HG02610 (cell line): ENCODE data around the gene MSH5.
A peak's percentile ranks its signal among the peaks of the same experiment; 100 is the strongest.

Source experiments
- ATAC-seq: cut with Tn5 transposase; IDR thresholded peaks from one replicate; pipeline ENCODE4 v1.9.1; 2021; ENCODE audit warnings: mild to moderate bottlenecking, moderate library complexity; ENCODE audit not compliant: unreplicated experiment

Gene MSH5

DNA sequence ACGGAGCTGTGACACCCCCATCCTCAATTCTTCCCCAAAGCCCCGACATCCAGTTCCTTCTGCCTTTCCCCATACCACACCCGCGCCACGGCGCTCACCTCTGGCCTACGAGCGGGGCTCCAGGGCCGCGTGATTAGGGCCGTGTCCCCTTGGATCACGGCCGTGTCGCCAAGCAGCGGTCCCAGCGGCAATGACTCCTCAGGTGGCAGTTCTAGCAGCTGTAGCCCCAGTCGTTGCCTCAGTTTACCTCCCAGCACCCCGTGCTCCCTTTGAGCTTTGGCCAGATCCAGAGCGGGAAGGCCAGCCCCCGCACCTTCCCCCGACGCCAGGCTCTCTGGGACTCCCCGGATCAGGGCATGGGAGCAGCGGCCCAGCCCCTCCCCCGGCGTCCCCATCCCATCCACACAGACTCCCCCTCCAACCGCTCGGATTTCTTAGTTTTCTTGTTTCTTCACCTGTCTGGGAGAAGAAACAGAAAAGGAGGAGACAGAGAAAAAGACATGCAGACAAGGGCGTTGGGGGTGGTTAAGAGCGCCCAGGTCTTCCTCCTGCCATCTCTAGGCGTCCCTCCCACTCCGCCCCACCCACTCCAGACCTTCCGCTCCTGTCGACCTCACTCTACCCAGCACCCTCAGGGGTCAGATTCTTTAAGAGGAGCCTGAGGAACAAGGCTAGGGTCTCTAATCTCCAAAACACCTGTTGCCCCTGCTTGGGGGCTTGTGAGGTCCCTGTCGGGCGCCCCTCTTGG, 10.9 kb upstream of the MSH5 start, which contains the start of gene DDAH2:
TSS of gene DDAH2 (minus strand) at position 533 of the 748 bp plus-strand sequence. CDS start at position 395, 138 bp downstream.
- ATAC-seq: no peak

DNA sequence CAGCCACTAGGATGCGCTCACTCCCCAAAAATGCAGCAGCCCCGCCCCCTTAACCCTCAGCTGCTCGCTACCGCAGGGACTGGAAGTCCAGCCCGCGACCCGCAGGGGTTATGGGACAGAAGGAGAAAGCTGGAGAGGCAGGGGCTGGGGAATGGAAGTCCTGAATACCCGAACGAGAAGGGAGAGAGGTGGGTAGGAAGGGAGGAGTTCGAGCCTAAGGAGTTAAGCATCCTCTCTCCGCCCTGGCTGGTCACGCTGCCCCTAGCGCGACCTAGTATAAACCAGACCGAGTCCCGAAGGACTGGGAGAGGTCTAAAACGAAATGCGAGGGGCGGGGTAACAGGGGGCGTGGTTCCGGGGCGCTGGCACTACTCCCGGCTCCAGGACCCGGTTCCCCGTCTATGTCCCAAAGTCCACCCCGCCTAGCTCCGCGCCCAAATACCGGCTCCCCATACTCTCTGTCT, 10.3 kb upstream of the MSH5 start:
- ATAC-seq: no peak

DNA sequence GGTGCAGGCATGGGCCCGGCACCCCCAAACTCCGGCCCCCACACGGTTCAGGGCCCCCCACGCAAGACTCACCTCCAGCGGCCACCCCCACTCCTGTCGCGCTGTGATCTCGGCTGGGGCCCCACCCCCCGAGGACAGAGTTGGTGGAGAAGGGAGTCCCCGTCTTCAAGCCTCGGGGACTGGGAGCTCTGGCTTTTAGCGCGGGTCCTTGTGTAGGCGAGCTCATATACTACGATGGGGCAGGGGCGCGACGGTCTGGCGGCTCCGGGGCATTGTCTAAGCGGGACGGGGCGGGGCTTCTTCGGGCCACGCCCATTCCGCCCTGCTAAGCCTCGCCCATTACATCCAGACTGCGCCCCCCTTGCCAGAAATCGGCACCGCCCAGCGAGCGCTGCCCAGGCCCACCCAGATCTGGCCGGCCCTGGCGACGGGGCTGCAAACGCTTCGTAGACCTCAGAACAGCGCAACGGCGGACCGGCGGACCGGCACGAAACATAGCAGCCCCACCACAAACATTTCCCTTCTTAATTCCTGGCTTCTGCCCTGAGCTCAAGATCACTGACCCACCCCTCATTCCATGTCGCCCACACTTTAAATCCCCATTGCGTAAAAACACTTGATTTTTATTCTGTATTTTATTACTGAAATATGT, 9.7 kb upstream of the MSH5 start:
- no peak for ATAC-seq

DNA sequence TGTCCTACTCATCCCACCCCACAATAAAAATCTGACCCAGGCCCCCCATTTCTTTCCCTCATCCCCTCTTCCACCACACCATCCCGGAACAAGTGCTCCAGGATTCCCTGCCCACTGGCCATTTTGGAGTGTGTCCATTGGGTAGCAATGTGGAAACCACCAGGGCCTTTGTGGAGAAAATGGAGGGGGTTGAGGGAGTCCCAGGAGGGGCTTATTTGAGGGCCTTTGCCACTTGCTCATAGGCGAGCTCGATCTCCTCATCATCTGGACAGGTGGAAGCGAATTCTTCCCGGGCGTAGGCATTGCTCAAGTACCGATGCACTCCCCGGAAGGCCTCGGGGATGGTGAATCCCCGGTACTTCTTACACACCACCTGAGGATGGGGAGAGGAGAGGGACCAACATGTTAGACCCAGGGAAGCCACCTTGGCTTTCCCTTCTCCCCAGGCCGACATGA, 9.1 kb upstream of the MSH5 start:
- ATAC-seq: no peak

DNA sequence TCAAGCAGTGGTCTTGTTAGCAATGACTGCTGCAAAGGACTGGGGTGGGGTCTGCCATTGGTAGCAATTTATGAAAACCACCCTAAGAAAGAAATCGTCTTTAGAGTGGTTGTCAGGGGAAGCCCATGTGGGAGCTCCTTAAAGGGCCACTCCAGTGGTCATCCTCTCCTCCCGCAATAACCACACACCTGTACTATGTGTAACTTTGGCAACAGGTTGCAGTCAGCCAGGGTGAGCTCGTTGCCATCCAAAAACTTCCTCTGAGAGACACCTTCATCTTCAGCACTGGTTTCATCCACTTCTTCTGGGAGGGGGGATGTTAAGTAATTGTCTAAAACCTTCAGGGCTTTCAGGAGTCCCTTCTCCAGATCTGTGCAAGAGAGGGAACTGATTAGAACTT, 7.8 kb upstream of the MSH5 start:
- ATAC-seq: no peak

DNA sequence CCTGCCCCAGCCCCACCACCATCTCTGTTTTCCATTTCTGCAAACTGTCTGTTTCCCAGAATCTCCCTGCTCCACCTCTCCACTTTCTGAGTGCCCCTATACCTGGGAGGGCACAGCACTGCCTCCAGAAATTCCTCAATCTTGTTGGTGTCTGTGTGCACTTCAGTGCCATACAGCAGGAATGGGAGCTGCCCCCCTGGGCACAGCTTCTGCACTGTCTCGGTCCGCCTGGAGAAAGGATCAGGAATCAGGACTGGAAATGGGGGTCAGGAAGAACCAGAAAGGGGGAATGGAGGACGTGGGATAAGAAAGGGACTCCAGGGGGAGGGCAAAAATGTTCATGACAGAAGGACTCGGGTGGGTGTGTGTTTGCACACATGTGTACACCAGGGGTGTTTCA, 6.1 kb upstream of the MSH5 start:
- no peak for ATAC-seq

DNA sequence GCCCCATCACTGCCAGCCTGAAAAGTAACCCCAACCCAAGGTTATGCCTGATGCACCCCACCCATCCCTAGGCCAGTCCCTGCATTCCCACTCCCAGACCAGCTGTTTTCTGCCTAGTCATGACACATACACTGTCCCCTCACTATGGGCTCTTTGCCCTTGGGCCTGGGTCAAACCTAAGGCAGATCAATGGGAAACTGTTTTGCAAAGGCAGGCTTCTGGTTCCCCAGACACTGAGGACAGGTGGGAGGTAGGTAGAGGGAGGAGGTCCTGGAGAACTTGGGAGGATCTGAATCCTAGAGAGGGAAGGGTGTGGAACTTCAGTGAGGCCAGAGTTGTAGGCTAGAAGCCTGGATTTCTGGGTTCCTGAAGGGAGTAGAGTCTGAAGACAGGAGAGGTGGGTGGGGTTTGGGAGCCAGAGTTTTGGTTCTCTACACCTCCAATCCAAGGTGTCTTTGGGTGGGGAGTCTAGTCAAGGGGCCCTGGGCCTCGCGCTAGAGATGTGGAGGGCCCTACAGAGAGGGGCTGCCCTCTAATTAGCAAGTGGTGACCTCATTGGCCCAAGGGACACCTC, 5.5 kb upstream of the MSH5 start:
- ATAC-seq: no peak

DNA sequence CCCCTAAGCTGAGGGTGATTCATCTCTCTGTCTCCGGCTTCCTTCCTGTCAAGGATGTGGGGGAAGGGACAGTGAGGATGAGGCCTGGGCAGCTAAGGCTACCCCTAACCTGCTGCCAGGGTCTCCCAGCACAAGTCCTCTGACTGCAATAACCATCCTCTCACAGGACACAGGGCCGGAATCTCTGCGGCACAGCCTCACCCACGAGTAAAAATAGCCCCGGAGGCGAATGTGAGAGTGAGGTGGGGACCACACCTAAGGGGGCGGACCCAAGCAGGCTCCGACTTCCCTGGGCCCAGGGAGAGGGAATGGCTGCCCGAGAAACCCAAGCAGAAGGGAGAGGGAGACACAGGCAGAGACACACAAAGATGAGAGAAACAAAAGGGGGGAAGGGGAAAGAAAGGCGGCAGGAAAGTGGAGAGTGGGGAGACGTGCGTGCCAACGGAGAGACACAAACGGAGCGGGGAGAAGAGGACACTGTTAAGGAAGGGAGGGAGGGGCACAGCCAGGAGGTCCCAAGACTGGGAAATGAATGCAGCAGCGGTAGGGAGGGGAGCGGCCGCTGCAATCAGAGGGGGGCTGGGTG, 4.9 kb upstream of the MSH5 start:
- ATAC-seq: peak; percentile 34

DNA sequence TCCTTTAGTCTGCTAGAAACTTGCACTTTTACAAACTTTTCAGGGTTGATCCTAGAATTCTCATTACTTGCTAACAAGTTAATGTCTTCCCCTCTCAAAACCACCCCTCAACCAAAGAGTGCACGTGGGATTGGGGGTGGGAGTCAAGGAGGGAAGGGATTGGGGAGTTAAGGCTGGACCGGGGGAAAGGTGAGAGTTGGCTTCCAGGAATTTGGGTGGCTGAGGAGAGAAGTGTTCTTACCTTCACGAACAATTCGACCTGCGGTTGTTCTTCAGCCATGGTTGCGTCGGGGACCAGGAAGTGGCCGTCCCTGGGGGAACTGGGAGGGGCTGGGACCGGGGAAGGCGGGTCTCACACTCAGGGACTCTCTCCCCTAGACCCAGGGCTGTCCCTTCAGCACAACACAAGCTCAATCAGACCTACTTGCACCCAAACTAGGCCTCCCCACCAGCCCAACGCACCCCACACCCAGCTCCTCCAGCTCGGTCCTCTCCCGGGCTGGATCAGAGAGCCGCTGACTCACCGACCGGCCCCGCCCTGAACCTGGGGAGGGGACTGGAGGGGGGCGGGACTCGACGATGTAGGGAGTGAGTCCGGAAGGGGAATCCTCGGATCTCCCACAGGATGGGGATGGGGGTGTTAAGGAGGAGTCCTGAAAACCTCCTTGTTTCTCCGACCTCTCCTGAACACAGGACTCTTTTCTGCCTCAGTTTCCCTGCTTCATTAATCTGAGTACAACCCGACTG, 3.6 kb upstream of the MSH5 start, which contains the start of gene CLIC1:
TSS of gene CLIC1 (minus strand) at position 510 of the 747 bp plus-strand sequence. CDS start at position 280, 230 bp downstream.
- no peak for ATAC-seq

DNA sequence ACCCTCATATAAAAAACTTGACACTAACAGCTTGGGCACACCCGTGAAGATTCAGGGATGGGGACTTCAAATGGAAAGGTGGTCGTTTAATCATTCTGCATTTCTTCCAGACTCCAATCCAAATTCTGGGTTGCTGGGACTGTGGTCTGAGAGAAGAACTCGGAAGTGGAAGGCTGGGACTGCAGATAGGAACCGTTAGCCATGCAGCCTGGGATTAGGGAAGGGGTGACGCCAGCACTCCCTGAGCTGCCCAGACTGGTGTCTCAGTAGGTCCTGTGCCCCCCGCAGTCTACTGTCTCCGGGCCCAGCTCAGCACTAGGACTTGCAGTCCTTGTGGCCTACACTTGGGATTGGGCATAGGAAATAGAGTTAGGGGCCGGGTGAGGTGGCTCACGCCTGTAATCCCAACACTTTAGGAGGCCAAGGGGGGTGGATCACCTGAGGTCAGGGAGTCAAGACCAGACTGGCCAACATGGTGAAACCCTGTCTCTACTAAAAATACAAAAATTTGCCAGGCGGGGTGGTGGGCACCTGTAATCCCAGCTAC, 3.0 kb upstream of the MSH5 start:
- no peak for ATAC-seq

DNA sequence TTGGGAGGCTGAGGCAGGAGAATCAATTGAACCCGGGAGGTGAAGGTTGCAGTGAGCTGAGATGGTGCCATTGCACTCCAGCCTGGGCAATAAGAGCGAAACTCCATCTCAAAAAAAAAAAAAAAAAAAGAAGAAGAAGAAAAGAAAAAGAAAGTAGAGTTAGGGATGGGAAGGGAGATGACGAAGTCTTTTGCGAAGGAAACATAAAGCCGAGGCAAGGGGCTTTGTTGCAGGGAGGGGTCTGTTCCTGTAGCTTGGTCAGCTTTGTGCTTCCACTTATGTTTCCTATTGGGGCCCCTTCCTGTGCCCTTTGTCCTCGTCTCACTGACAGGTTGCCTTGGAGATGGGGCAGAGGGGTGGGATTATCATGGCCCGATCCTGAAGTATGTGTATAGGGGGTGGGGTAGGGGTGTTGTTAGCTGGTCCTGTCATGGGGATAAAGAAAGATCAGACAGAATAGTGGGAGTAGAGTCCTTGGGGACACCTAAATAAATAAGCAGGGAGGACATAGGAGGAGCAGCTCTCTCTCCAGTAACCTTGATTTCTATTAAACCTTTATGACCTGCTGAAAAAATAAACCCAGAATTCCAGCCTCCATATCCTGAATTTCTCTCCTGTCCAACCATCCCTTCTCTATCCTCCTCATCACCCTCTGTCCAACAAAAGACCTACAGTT, 2.4 kb upstream of the MSH5 start:
- no peak for ATAC-seq

DNA sequence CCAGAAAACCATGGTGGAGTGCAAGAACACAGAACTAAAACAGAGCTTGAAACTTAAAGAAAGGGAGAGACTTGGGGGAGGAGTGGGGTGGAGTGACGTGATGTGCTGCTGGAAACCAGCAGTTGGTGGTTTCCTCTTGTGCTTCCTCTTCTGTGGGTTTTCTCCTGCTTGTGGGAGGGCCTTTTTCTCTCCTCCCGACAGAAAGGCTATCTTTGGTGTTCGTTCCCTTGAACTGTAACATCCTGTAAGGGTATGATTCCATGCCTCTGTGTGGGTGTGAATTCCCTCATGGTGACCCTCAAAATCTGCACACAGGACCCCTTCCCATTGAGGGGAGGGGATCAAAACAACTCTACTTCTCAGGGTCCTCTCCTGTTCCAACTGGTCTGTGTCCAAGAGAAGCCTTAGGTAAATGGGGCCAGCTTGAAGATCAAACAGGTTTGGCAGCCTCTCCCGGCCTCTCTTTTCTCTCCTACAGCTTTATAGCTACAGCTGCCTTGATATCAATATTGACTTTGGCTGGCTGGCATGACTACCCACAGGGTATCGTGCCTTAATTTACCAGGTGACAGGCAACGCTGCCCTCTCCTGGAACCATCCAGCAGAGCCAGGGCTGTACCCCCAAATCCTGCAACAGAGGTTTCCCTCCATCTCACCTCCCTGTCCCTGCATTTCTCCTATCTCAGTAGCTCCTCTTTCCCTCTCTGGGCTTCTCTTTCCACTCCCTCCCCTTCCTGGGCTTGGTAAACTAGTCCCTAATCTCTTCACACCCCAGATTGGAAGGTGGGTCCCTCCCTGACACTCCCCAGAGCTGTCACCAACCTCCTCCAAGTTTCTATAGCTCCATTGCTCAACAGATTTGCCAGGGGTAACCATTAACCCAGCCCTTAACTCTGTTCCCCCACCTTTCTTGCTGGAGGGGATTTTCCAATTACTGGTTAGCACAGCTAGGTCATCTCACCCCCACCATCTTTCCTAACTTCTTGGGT, 1.5 kb upstream of the MSH5 start:
- ATAC-seq: peak; percentile 23

DNA sequence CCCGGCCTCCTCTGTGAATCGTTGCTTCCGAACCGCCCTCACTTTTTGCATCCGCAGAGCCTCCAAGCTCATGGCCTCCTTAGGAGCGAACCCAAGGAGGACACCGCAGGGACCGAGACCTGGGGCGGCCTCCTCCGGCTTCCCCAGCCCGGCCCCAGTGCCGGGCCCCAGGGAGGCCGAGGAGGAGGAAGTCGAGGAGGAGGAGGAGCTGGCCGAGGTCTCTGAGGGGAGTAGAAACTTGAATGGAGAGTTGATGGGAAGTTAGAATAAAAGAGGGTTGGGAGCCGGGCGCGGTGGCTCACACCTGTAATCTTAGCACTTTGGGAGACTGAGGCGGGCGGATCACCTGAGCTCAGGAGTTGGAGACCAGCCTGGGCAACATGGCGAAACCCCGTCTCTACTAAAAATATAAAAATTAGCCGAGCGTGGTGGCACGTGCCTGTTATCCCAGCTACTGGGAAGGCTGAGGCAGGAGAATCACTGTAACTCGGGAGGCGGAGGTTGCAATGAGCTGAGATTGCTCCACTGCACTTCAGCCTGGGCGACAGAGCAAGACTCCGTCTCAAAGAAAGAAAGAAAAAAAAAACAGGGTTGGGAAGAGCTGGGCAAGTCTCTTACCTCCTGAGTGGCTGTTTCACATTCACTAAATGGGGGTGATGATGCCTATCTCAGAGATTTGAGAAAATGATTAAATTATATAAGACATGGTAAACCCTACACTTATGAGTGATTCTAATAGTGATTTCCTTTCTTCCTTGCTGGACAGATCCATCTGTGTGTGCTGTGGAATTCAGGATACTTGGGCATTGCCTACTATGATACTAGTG, 805 bp downstream of the MSH5 start:
- no peak for ATAC-seq

DNA sequence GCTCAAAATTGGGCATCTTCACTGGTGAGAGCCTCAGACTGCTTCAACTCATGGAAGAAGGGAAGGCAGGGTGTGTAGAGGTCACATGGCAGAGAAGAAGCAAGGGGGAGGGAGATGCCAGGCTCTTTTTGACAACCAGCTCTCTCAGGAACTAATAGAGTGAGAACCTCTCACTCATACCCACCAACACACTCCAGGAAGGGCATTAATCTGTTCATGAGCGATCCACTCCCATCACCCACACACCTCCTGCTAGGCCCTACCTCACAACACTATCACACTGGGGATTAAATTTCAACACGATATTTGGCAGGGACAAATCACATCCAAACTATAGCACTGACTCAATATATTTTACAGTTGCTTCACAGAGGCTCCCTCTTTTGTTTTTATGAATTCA, 2.0 kb downstream of the MSH5 start:
- ATAC-seq: no peak

DNA sequence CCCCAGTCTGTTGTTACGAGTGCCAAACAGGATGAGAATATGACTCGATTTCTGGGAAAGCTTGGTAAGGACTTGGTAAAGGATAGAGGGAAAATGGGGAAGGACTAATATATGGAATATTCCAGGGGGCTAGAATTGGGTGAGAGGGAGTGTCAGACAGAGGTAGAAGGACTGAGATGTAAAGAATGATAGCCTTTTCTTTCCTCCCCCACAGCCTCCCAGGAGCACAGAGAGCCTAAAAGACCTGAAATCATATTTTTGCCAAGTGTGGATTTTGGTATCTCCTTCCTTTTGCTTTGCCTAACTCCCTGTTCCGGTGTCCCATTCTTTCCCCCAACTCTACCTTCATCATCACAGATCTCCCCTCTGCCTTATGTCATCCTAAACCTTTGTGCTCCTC, 3.1 kb downstream of the MSH5 start:
- no peak for ATAC-seq

DNA sequence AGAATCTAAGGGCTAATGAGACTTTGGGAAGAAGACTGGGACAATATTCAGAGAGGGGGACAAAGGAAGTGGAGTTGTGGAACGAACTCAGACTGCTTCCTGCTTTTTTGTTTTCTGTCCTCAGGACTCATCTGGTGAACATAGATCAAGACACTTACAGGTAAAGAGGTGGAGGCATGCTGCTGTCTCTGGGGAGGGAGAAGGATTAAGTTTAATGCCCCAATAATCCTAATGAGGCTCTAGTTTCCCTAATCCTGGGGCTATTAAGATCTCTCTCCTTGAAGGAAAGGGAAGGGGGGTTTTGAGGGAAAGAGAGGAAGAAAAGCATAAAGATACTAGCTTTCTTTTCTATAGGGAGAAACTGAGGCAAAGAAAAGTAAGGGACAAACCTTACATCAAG, 4.6 kb downstream of the MSH5 start:
- ATAC-seq: no peak

DNA sequence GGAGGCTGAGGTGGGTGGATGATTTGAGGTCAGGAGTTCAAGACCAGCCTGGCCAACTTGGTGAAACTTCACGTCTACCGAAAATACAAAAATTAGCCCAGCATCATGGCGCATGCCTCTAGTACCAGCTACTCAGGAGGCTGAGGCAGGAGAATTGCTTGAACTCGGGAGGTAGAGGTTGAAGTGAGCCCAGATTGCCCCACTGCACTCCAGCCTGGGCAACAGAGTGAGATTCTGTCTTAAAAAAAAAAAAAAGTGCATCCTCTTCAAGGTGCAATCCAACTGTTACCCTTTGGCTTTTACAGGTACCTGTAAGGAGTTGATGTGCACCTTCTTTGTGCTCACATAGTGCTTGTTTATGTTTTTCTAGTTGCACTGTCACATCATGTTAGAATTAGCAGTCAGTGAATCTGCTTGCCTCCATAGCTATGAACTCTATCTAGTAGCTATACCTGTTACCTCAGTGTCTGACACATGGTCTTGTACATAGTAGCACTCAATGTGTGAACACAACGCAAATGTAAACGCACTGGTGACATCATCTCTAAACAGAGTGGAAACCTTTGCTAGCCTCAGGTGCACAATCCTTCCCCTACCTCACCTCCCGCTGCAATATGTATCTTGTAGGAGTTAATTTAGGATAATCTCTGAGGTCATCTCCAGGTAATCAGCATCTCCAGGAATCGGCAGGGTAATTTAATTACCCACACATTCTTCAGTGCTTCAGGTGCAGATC, 9.7 kb downstream of the MSH5 start:
- no peak for ATAC-seq
